MM.1S (cell line): ENCODE data around the gene EFR3B.

Experiments used
- CTCF ChIP-seq: fragments of 300-600 bp; sonication (generic); IDR thresholded peaks from 2 replicates; pipeline ENCODE4 v1.5.1; 2016; ENCODE audit warnings: antibody characterized with exemption, low read length, mixed read lengths
- EZH2phosphoT487 ChIP-seq: fragments of 300-600 bp; sonication (generic); IDR thresholded peaks from 2 replicates; pipeline ENCODE4 v1.6.1; 2018; ENCODE audit warnings: antibody characterized with exemption, low read length

GRCh38 chr2:25098670-25099486 lies 57.0 kb downstream of the EFR3B start:
- TF ChIP-seq EZH2phosphoT487 (no peak), CTCF (no peak)
